Umbilical cord (tissue), 2 donors: ENCODE results near the gene EPB41. TPM values are rescaled to one million over a fixed set of nuclear protein-coding genes. Genes with fewer than 3 reads are reported as not detected.
"Not testable (repeated sequence)": the region's sequence is repeated elsewhere in the genome, so short reads cannot be mapped to it uniquely, and the experiment has no call there.

Source experiments
- DNase-seq: peaks from one replicate; pipeline ENCODE4 v3.0.0-alpha.2; 2015; ENCODE audit warnings: low spot score
- total RNA-seq: library from RNA; depleted of rRNA; stranded (reverse); fragments of >200 nt; gene quantifications from one replicate; pipeline ENCODE4 v1.2.3, GENCODE V29; 2014; ENCODE audit warnings: low replicate concordance; ENCODE audit not compliant: insufficient read depth

The EPB41 gene
- total RNA-seq, 1 donor from 2014 or later, result 71.3 TPM

GRCh38 chr1:28927266-28927647, 12.9 kb downstream of the EPB41 start:
- DNase-seq, result no peak

- DNase-seq, result peak; percentile 75
Observed at GRCh38 chr1:28927648-28928313, 13.4 kb downstream of the EPB41 start.

- peak; percentile 7 for DNase-seq
Observed at GRCh38 chr1:28928314-28928941, 14.1 kb downstream of the EPB41 start.

- no peak for DNase-seq
Observed at GRCh38 chr1:28933277-28933676, 18.9 kb downstream of the EPB41 start.

GRCh38 chr1:28933918-28934317, 19.5 kb downstream of the EPB41 start:
- no peak for DNase-seq

GRCh38 chr1:28934676-28935075, 20.3 kb downstream of the EPB41 start:
- DNase-seq, result no peak

GRCh38 chr1:28935293-28935692, 20.9 kb downstream of the EPB41 start:
- no peak for DNase-seq

- no peak for DNase-seq
Observed at GRCh38 chr1:28936094-28936493, 21.7 kb downstream of the EPB41 start.

GRCh38 chr1:28936528-28936927, 22.2 kb downstream of the EPB41 start:
- no peak for DNase-seq

- DNase-seq, result not testable (repeated sequence)
Observed at GRCh38 chr1:28943581-28943980, 29.2 kb downstream of the EPB41 start.

GRCh38 chr1:28950006-28950405, 35.6 kb downstream of the EPB41 start:
- no peak for DNase-seq

GRCh38 chr1:28950449-28950848, 36.1 kb downstream of the EPB41 start:
- DNase-seq, result no peak

GRCh38 chr1:28954126-28954726, 39.9 kb downstream of the EPB41 start:
- no peak for DNase-seq

GRCh38 chr1:28956038-28956464, 41.7 kb downstream of the EPB41 start:
- DNase-seq, result no peak

- DNase-seq, result not testable (repeated sequence)
Observed at GRCh38 chr1:28962114-28962831, 47.9 kb downstream of the EPB41 start.

GRCh38 chr1:28965271-28965870, 51.0 kb downstream of the EPB41 start:
- no peak for DNase-seq

- DNase-seq, result no peak
Observed at GRCh38 chr1:28966617-28967016, 52.2 kb downstream of the EPB41 start.

GRCh38 chr1:28971980-28972771, 57.8 kb downstream of the EPB41 start:
- DNase-seq, result peak; percentile 24

GRCh38 chr1:28973596-28974421, 59.4 kb downstream of the EPB41 start:
- DNase-seq, result peak; percentile 44

- DNase-seq, result no peak
Observed at GRCh38 chr1:28974432-28974831, 60.1 kb downstream of the EPB41 start.
